Activated CD8-positive, alpha-beta T cell treated with anti-CD3 and anti-CD28 coated beads, Interleukin-2, amount 10 ng/mL, durations not matched to agents 7 days and 5 days (primary cell): ENCODE data around the gene PROCA1. TPM values are rescaled to one million over a fixed set of nuclear protein-coding genes. Genes with fewer than 3 reads are reported as not detected.
A peak's percentile ranks its signal among the peaks of the same experiment; 100 is the strongest.

Source experiments
- ATAC-seq: fragments of 150-1000 bp; cut with Tn5 transposase; one replicate; pipeline ENCODE4 v1.10.0; 2021; ENCODE audit warnings: moderate library complexity
- CTCF ChIA-PET: fragments of 350-600 bp; sonication (Branson Sonifier 250); formaldehyde crosslinking; loops from one replicate; lab custom pipeline; 2021; ENCODE audit warnings: antibody characterized with exemption; lab: Charles Lee
- POLR2A ChIA-PET: fragments of 350-600 bp; sonication (Branson Sonifier 250); formaldehyde crosslinking; loops from one replicate; lab custom pipeline; 2021; ENCODE audit warnings: antibody characterized with exemption; lab: Charles Lee
- DNase-seq: peaks from one replicate; pipeline ENCODE4 v3.0.0-alpha.2; 2020
- H3K27ac Mint-ChIP-seq: one replicate; pipeline ENCODE4 v1.8.0; 2021; ENCODE audit warnings: mild to moderate bottlenecking, mixed read lengths
- H3K27me3 Mint-ChIP-seq: one replicate; pipeline ENCODE4 v1.8.0; 2021; ENCODE audit warnings: low read depth, mixed read lengths
- H3K36me3 Mint-ChIP-seq: one replicate; pipeline ENCODE4 v1.8.0; 2021; ENCODE audit warnings: low read depth, mixed read lengths
- H3K4me1 Mint-ChIP-seq: one replicate; pipeline ENCODE4 v1.8.0; 2021; ENCODE audit warnings: low read depth, mixed read lengths
- H3K4me3 Mint-ChIP-seq: one replicate; pipeline ENCODE4 v1.8.0; 2021; ENCODE audit warnings: mild to moderate bottlenecking, mixed read lengths
- H3K9me3 Mint-ChIP-seq: one replicate; pipeline ENCODE4 v1.8.0; 2022; ENCODE audit warnings: mixed read lengths; ENCODE audit not compliant: insufficient read depth
- total RNA-seq, 2 experiments: library from RNA; stranded (reverse); gene quantifications; one replicate each; pipeline ENCODE4 v1.2.3, GENCODE V29; 2021

Gene PROCA1
- total RNA-seq, 2 experiments from 2014 or later: 5.3 to 6.1 TPM

GRCh38 chr17:28716740-28717577 is 5.3 kb upstream of the PROCA1 start:
- H3K9me3 Mint-ChIP-seq: no peaks in the 10 kb centered on the region
- CTCF ChIA-PET: interaction anchor here (0.8 to 2.6 kb wide), 4 partner anchors 10 to 104 kb away, joined by 3 to 9 read pairs (median 4); partner anchors contain the start of gene TLCD1
- ATAC-seq (no peak), DNase-seq (no peak)
- H3K4me3 Mint-ChIP-seq: peak overlapping the region; percentile 55
- H3K36me3 Mint-ChIP-seq: peaks cover 22% of the 10 kb centered on the region
- H3K4me1 Mint-ChIP-seq: peaks cover 38% of the 10 kb centered on the region
- H3K27ac Mint-ChIP-seq: no peak overlapping the region
- POLR2A ChIA-PET: interaction anchor here (1.3 to 1.5 kb wide), 2 partner anchors 55 to 68 kb away, joined by 4 to 5 read pairs; partner anchors contain the start of genes SDF2 and SUPT6H
- peaks cover 18% of the 10 kb centered on the region for H3K27me3 Mint-ChIP-seq

GRCh38 chr17:28715217-28715616 is 3.5 kb upstream of the PROCA1 start:
- ChIA-PET POLR2A (interaction anchor here (1.1 kb wide), 1 partner anchor 11 kb away, joined by 3 read pairs; the partner anchor contains the start of gene TLCD1), CTCF (interaction anchor here (1.2 to 2.6 kb wide), 3 partner anchors 11 to 70 kb away, joined by 3 to 9 read pairs (median 4); partner anchors contain the start of genes BLTP2 and TLCD1)
- Mint-ChIP-seq H3K36me3 (peaks cover 5% of the 10 kb centered on the region), H3K27me3 (peaks cover 18% of the 10 kb centered on the region), H3K9me3 (no peaks in the 10 kb centered on the region), H3K4me3 (no peak overlapping the region), H3K27ac (no peak overlapping the region), H3K4me1 (peaks cover 33% of the 10 kb centered on the region)
- ATAC-seq: no peak
- DNase-seq: no peak

GRCh38 chr17:28714281-28714680 is 2.6 kb upstream of the PROCA1 start:
- ChIA-PET POLR2A (no interaction called here), CTCF (interaction anchor here (0.6 to 1.6 kb wide), 2 partner anchors 13 to 69 kb away, joined by 3 read pairs; partner anchors contain the start of gene BLTP2)
- peaks cover 18% of the 10 kb centered on the region for H3K27me3 Mint-ChIP-seq
- no peaks in the 10 kb centered on the region for H3K36me3 Mint-ChIP-seq
- no peak overlapping the region for H3K27ac Mint-ChIP-seq
- no peak overlapping the region for H3K4me3 Mint-ChIP-seq
- H3K9me3 Mint-ChIP-seq: no peaks in the 10 kb centered on the region
- ATAC-seq (no peak), DNase-seq (no peak)
- H3K4me1 Mint-ChIP-seq: peaks cover 32% of the 10 kb centered on the region

GRCh38 chr17:28712705-28713415 is 1.2 kb upstream of the PROCA1 start:
- no peaks in the 10 kb centered on the region for H3K9me3 Mint-ChIP-seq
- ATAC-seq (no peak), DNase-seq (no peak)
- H3K27ac Mint-ChIP-seq: peak overlapping the region; percentile 98
- peaks cover 21% of the 10 kb centered on the region for H3K4me1 Mint-ChIP-seq
- CTCF ChIA-PET: interaction anchor here (2.9 to 4.4 kb wide), 3 partner anchors 14 to 50 kb away, joined by 9 to 26 read pairs (median 13); partner anchors contain the start of gene TLCD1
- POLR2A ChIA-PET: interaction anchor here (1.0 to 2.8 kb wide), 4 partner anchors 7 to 180 kb away, joined by 3 to 22 read pairs (median 6); partner anchors contain the start of genes NEK8 and RPL23A
- H3K36me3 Mint-ChIP-seq: no peaks in the 10 kb centered on the region
- H3K4me3 Mint-ChIP-seq: peak overlapping the region; percentile 86
- peaks cover 10% of the 10 kb centered on the region for H3K27me3 Mint-ChIP-seq

- Mint-ChIP-seq H3K27me3 (peaks cover 9% of the 10 kb centered on the region), H3K36me3 (peaks cover 4% of the 10 kb centered on the region), H3K9me3 (no peaks in the 10 kb centered on the region), H3K4me1 (peaks cover 20% of the 10 kb centered on the region), H3K4me3 (peak overlapping the region; percentile 86), H3K27ac (peak overlapping the region; percentile 98)
- ChIA-PET POLR2A (interaction anchor here (0.7 to 2.8 kb wide), 9 partner anchors 8 to 181 kb away, joined by 3 to 22 read pairs (median 4); partner anchors contain the start of genes NEK8, RPL23A, SDF2 and SUPT6H), CTCF (interaction anchor here (1.4 to 4.4 kb wide), 8 partner anchors 9 to 241 kb away, joined by 3 to 26 read pairs (median 10); partner anchors contain the start of genes PHF12, RPL23A and TLCD1)
- ATAC-seq: peak; percentile 49
- DNase-seq: peak; percentile 73
These were observed 480 bp upstream of the PROCA1 start for GRCh38 chr17:28712032-28712704.

GRCh38 chr17:28710861-28711722 is 596 bp downstream of the PROCA1 start:
- ATAC-seq (peak; percentile 91), DNase-seq (peak; percentile 91)
- H3K36me3 Mint-ChIP-seq: peaks cover 9% of the 10 kb centered on the region
- H3K27me3 Mint-ChIP-seq: peaks cover 9% of the 10 kb centered on the region
- CTCF ChIA-PET: interaction anchor here (0.6 to 4.4 kb wide), 12 partner anchors 9 to 373 kb away, joined by 3 to 26 read pairs (median 6); partner anchors contain the start of genes BLTP2, PHF12, RPL23A and TLCD1
- peaks cover 20% of the 10 kb centered on the region for H3K4me1 Mint-ChIP-seq
- H3K27ac Mint-ChIP-seq: peak overlapping the region; percentile 98
- peak overlapping the region; percentile 86 for H3K4me3 Mint-ChIP-seq
- no peaks in the 10 kb centered on the region for H3K9me3 Mint-ChIP-seq
- POLR2A ChIA-PET: interaction anchor here (0.6 to 2.8 kb wide), 11 partner anchors 9 to 257 kb away, joined by 3 to 22 read pairs (median 4); partner anchors contain the start of genes BLTP2, NEK8, PIGS and RPL23A

GRCh38 chr17:28707339-28707720 is 4.4 kb downstream of the PROCA1 start:
- ATAC-seq (no peak), DNase-seq (no peak)
- Mint-ChIP-seq H3K27ac (peak overlapping the region; percentile 37), H3K4me3 (no peak overlapping the region), H3K36me3 (peaks cover 25% of the 10 kb centered on the region), H3K9me3 (no peaks in the 10 kb centered on the region), H3K27me3 (no peaks in the 10 kb centered on the region), H3K4me1 (peaks cover 15% of the 10 kb centered on the region)
- CTCF ChIA-PET: interaction anchor here (1.4 kb wide), 1 partner anchor 19 kb away, joined by 5 read pairs; the partner anchor contains the start of gene TLCD1
- POLR2A ChIA-PET: no interaction called here

GRCh38 chr17:28706471-28707338 is 5.0 kb downstream of the PROCA1 start:
- H3K27me3 Mint-ChIP-seq: no peaks in the 10 kb centered on the region
- no peak for DNase-seq
- POLR2A ChIA-PET: no interaction called here
- CTCF ChIA-PET: interaction anchor here (1.1 to 1.4 kb wide), 2 partner anchors 20 to 60 kb away, joined by 3 to 5 read pairs; partner anchors contain the start of gene TLCD1
- H3K27ac Mint-ChIP-seq: peak overlapping the region; percentile 37
- no peak for ATAC-seq
- no peaks in the 10 kb centered on the region for H3K9me3 Mint-ChIP-seq
- no peak overlapping the region for H3K4me3 Mint-ChIP-seq
- peaks cover 9% of the 10 kb centered on the region for H3K4me1 Mint-ChIP-seq
- H3K36me3 Mint-ChIP-seq: peaks cover 30% of the 10 kb centered on the region

GRCh38 chr17:28705728-28706334 is 5.9 kb downstream of the PROCA1 start:
- Mint-ChIP-seq H3K27me3 (no peaks in the 10 kb centered on the region), H3K4me3 (no peak overlapping the region), H3K9me3 (no peaks in the 10 kb centered on the region), H3K36me3 (peaks cover 37% of the 10 kb centered on the region), H3K4me1 (peaks cover 5% of the 10 kb centered on the region), H3K27ac (peak overlapping the region; percentile 16)
- DNase-seq: no peak
- POLR2A ChIA-PET: interaction anchor here (1.6 kb wide), 1 partner anchor 14 kb away, joined by 4 read pairs; the partner anchor contains the start of gene RPL23A
- CTCF ChIA-PET: interaction anchor here (1.1 kb wide), 1 partner anchor 59 kb away, joined by 3 read pairs; no protein-coding TSS in a partner anchor
- ATAC-seq: no peak
